GM23338 (cell line): ENCODE results near the gene DMRTC2. TPM values are rescaled to one million over a fixed set of nuclear protein-coding genes. Genes with fewer than 3 reads are reported as not detected.

Experiments used
- CREB1 ChIP-seq: fragments of 250-450 bp; sonication (Bioruptor Pico); IDR thresholded peaks from 2 replicates; pipeline ENCODE4 v1.5.0; 2020; ENCODE audit warnings: low read depth, mild to moderate bottlenecking, moderate library complexity
- CTCF ChIP-seq, 2 experiments: fragments of 200-600 bp in 1 of 2; sonication (generic) in 1 of 2; conservative IDR thresholded peaks; 2 replicates each; pipeline versions ENCODE4 v1.5.1 to v1.6.1; 2016 to 2017; ENCODE audit warnings: antibody characterized with exemption in 2 of 2, low read depth in 2 of 2, mild to moderate bottlenecking in 2 of 2, moderate library complexity in 1 of 2
- EZH2 ChIP-seq: fragments of 200-600 bp; sonication (generic); IDR thresholded peaks from one replicate; pipeline ENCODE4 v1.8.0; 2017; ENCODE audit warnings: antibody characterized with exemption, mild to moderate bottlenecking, low read depth; ENCODE audit not compliant: unreplicated experiment
- JUNB ChIP-seq: IDR thresholded peaks from one replicate; pipeline ENCODE4 v1.6.1; 2016; ENCODE audit warnings: antibody characterized with exemption; ENCODE audit not compliant: unreplicated experiment
- NANOG ChIP-seq: IDR thresholded peaks from 2 replicates; pipeline ENCODE4 v1.6.1; 2016; ENCODE audit warnings: antibody characterized with exemption, borderline replicate concordance
- POLR2AphosphoS5 ChIP-seq: IDR thresholded peaks from 2 replicates; pipeline ENCODE4 v1.6.1; 2016; ENCODE audit warnings: antibody characterized with exemption, low read depth
- STAT1 ChIP-seq: IDR thresholded peaks from one replicate; pipeline ENCODE4 v1.6.1; 2016; ENCODE audit warnings: antibody characterized with exemption; ENCODE audit not compliant: unreplicated experiment
- ZNF114 ChIP-seq: fragments of 250-450 bp; sonication (Bioruptor Pico); IDR thresholded peaks from 2 replicates; pipeline ENCODE4 v1.5.0; 2020; ENCODE audit warnings: mild to moderate bottlenecking, moderate library complexity
- ZNF331 ChIP-seq: fragments of 250-450 bp; sonication (Bioruptor Pico); IDR thresholded peaks from 2 replicates; pipeline ENCODE4 v1.5.0; 2020; ENCODE audit warnings: low read depth, mild to moderate bottlenecking, moderate library complexity
- ZNF462 ChIP-seq: fragments of 250-450 bp; sonication (Bioruptor Pico); IDR thresholded peaks from 2 replicates; pipeline ENCODE4 v1.5.0; 2020; ENCODE audit warnings: mild to moderate bottlenecking, moderate library complexity
- polyA plus RNA-seq: library from polyadenylated mRNA; unstranded; fragments of >200 nt; fragmentation: Nextera tagmentation; extraction: Ambion mirVana; gene quantifications from 2 replicates; pipeline ENCODE4 v1.2.1, GENCODE V29; 2016
- total RNA-seq: library from RNA; depleted of rRNA; stranded (reverse); fragments of >200 nt; shearing (Covaris generic); gene quantifications from 2 replicates; pipeline ENCODE4 v1.2.3, GENCODE V29; 2014

Gene DMRTC2
- total and polyA plus RNA-seq, 2 experiments from 2014 or later: 0.21 TPM; not detected in 1

GRCh38 chr19:41890936-41891335 is 46.1 kb downstream of the DMRTC2 start (continued):
- TF ChIP-seq ZNF462 (no peak), POLR2AphosphoS5 (no peak), NANOG (no peak), ZNF114 (CRISPR knock-in tag) (no peak), EZH2 (no peak), CTCF (conservative IDR thresholded peaks at IDR 0.05; ENCODE audit: low read depth in 2 of 2) (no peak), CREB1 (CRISPR knock-in tag) (no peak), JUNB (no peak), ZNF331 (no peak), STAT1 (no peak)
